Mucosa of gallbladder (tissue), 1 donor: ENCODE measurements around the gene RPS13. TPM values are rescaled to one million over a fixed set of nuclear protein-coding genes. Genes with fewer than 3 reads are reported as not detected.
"Not testable (repeated sequence)": the region's sequence is repeated elsewhere in the genome, so short reads cannot be mapped to it uniquely, and the experiment has no call there.

Source experiments
- DNase-seq: peaks from one replicate; pipeline ENCODE4 v3.0.0-alpha.2; 2020; ENCODE audit warnings: low spot score
- total RNA-seq: library from RNA; stranded (reverse); gene quantifications from one replicate; pipeline ENCODE4 v1.2.1, GENCODE V29; 2021
- donor health status: DM: no; HTN: no; CAD: no.

RPS13 gene
- 703 TPM for total RNA-seq

DNA sequence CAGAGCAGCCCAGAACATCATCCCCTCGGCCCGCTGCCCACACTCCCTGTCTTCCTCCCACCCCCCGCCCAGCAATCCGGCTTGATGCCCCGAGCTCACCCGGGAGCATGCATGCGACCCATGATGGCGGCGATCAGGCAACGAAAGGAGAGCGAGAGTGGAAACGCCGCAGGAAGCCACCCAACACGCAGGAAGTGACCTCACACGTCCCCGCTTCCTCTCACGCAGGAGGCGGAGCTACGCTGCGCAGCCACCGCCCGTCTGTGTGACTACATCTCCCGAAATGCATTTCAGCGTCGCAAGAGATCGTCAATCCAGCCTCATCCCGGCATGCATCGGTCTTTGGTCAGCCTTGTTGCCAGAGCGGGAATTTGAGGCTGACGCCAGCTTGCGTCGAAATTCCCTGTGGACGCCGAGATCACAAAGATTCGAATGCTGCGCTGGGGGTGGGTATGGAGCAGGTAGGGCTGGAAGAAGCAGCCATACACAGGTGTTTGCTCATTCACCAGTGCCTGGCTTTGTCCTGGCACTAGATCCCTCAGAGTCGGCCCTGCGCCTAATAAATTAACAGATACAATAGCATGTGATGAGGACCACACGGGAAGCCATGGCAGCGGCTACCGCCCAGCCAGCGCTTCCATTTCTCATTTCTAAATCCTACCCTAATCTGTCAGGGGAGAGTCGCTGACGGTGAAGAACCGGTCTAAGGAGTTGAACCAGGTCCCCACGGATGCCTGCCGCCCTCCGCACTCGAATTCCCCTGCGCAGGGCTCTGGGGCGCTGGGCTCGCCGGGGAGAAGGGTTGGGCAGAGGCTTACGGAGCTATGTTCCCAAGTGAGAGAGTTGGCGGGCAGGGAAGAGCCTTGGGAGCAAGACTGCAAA is at the start of gene RPS13:
TSS of gene RPS13 (minus strand) at position 148 of the 882 bp plus-strand sequence. CDS start at position 122, 26 bp downstream.
- peak; percentile 98 for DNase-seq

GRCh38 chr11:17121981-17122380 is 44.5 kb upstream of the RPS13 start:
- no peak for DNase-seq

- DNase-seq, result no peak
These were observed 39.8 kb upstream of the RPS13 start for GRCh38 chr11:17117262-17117661.

- no peak for DNase-seq
These were observed 38.6 kb upstream of the RPS13 start for GRCh38 chr11:17116117-17116516.

DNA sequence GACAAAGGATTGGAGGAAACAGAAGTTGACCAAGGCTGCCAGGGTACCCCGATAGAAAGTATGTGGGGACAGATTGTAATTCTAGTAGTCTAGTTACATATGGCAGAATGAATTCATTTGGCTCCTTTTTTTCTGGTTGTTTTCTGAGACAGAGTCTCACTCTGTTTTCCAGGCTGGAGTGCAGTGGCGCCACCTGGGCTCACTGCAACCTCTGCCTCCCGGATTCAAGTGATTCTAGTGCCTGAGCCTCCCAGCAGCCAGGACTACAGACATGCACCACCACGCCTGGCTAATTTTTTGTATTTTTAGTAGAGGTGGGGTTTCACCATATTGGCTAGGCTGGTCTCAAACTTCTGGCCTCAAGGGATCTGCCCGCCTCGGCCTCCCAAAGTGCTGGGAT is 30.3 kb upstream of the RPS13 start:
- DNase-seq, result not testable (repeated sequence)

GRCh38 chr11:17105404-17106040 is 28.1 kb upstream of the RPS13 start:
- DNase-seq, result not testable (repeated sequence)

GRCh38 chr11:17102462-17102861 is 25.0 kb upstream of the RPS13 start:
- no peak for DNase-seq

DNA sequence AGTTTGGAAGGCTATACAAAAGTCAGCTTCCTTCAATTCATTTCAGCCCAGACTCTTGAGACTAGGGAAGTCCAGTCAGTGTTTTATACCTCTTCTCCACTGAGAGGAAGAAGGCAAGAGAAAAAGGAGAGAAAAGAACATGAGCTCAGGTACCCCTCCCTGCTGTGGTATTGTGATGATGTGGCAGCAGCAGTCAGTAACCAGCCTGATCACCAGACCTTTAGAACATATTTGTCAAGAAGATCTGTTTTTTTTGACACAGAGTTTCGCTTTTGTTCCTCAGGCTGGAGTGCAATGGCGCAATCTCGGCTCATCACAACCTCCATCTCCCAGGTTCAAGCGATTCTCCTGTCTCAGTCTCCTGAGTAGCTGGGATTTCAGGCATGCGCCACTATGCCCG is 21.2 kb upstream of the RPS13 start:
- DNase-seq, result no peak

GRCh38 chr11:17098038-17098437 is 20.6 kb upstream of the RPS13 start:
- DNase-seq, result no peak

- DNase-seq, result not testable (repeated sequence)
These were observed 8.5 kb upstream of the RPS13 start for GRCh38 chr11:17085976-17086375.

- DNase-seq, result no peak
These were observed 287 bp downstream of the RPS13 start for GRCh38 chr11:17077240-17077519.

DNA sequence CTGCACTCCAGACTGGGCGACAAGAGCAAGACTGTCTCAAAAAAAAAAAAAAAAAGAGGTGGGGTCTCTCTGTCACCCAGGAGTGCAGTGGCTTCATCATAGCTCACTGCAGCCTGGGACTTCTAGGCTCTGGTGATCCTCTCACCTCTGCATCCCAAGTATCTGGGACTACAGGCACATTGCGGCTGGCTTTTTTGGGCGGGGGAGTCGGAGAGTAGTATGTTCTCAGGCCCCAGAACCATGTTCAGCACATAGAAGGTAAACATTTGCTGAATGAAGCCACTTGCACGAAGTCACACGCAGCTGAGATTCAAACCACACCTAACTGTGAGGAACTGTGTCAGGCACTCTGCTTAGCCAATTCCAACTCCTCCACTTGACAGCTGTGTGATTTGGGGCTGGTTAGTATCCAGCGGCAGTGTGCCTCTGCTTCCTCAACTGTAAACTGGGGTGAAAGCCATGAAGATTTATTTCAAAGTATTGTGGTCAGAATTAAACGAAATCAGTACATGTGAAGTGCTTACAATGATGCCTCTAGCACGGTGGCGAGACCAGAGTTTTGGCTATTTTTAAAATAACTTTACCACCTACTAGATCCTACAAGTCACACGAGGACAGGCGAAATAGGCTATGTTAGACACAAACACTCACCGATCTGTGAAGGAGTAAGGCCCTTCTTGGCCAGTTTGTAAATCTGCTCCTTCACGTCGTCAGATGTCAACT is 789 bp downstream of the RPS13 start:
- DNase-seq, result no peak

DNA sequence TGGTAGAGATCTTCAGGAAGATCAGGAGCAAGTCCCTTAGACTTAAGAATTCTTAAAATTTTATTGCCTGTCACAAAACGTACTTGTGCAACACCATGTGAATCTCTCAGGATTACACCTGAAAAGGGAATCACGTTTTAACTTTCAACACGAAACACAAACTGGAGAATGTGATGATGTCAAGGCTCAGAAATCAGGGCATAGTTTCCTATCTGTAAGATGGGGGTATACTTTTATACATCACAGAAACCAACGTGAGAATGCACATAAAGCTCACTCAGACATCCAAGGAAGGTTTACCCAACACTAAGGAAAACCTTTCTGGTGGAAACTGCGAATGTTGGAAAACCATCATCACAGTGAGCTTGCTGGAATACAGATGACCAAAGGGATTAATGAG is 2.0 kb downstream of the RPS13 start:
- no peak for DNase-seq

DNA sequence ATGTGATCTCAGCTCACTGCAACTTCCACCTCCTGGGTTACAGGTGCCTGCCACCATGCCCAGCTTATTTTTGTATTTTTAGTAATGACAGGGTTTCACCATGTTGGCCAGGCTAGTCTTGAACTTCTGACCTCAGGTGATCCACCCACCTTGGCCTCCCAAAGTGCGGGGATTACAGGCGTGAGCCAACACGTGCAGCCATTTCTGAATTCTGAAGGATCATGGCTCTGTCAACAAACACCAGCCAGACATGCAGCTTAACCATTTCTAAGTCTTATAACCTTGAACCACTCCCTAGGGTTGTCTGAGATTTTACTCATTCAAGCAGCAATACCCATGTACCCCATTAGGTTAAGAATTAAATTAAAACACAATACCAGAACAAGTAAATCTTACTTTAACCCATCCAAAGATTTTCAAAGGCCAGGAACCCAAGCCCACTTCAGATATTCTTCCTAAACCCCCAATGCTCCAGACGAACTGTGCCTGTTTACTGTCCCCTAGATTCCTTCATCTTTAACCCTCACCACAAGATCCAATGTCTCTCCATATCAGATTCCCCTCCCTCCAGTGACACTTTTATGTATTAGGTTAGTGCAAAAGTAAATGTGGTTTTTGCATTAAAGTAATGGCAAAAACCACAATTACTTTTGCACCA is 4.0 kb downstream of the RPS13 start:
- DNase-seq, result no peak

DNA sequence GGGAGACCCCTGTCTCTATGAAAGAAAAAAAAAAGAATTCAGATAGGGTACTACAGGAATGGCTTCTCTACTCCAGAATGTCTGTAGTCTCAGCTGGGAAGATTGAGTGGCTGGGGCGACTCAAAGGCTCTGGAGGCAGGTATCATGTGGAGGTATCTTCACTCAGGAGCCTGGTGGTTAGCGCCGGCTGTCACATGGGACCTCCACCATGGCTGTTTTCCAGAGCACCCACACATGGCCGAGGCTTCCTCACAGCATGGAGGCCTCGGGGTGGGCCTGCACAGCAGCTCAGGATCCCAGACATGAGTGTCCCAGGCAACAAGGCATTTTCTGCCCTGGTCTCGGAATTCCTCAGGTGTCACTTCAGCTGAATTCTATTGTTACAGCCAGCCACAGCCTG is 10.1 kb downstream of the RPS13 start:
- no peak for DNase-seq

GRCh38 chr11:17066691-17067090 is 10.8 kb downstream of the RPS13 start:
- DNase-seq, result no peak

GRCh38 chr11:17063171-17064002 is 14.1 kb downstream of the RPS13 start:
- peak; percentile 60 for DNase-seq

- DNase-seq, result not testable (repeated sequence)
These were observed 26.3 kb downstream of the RPS13 start for GRCh38 chr11:17051146-17051545.

- peak; percentile 50 for DNase-seq
These were observed 29.0 kb downstream of the RPS13 start for GRCh38 chr11:17048491-17048890.

DNA sequence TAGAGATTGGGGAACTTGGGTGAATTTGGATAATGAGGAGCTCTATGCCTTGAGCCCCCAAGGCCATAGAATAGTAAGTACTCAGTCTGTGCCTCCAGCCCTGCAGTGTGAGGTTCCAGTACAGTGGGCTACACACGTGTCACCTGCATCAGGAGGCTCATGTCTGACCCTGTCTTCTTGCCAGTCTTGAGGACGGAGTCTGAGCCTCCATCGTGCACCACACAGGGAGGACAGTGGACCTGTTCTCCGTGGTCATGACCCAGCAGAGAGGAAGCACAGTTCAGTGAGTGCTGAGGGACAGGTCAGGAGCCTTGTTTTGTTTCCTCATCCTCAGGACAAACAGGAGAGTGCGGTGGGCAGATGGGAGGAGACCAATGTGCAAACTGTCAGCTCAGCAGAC is 30.8 kb downstream of the RPS13 start:
- DNase-seq, result no peak
